MCF 10A (cell line): ENCODE measurements around the gene RRAGA. TPM values are rescaled to one million over a fixed set of nuclear protein-coding genes. Genes with fewer than 3 reads are reported as not detected.

Source experiments
- BruUV-seq: library from RNA; stranded (reverse); fragments of 400-500 nt; replicated peaks from 2 replicates; lab custom pipeline; 2021; lab: Mats Ljungman, UMichigan
- CTCF ChIA-PET: fragments of 300-600 bp; sonication (Branson Sonifier 250); formaldehyde crosslinking; extraction: SDS; loops from one replicate; lab custom pipeline; 2021; ENCODE audit warnings: antibody characterized with exemption, inconsistent platforms; lab: Yijun Ruan, JAX
- POLR2A ChIA-PET: fragments of 300-600, 350-650 bp; sonication (Branson Sonifier 250); formaldehyde crosslinking; extraction: SDS; loops from one replicate; lab custom pipeline; 2020; ENCODE audit warnings: antibody characterized with exemption, inconsistent platforms; lab: Yijun Ruan, JAX
- DNase-seq: peaks from one replicate; pipeline ENCODE4 v3.0.0-alpha.2; 2018; ENCODE audit not compliant: unreplicated experiment
- H3K27ac Mint-ChIP-seq: one replicate; pipeline ENCODE4 v1.8.0; 2022; ENCODE audit warnings: mild to moderate bottlenecking, low read depth, mixed read lengths; ENCODE audit not compliant: unreplicated experiment
- H3K27me3 Mint-ChIP-seq: one replicate; pipeline ENCODE4 v1.8.0; 2022; ENCODE audit warnings: mixed read lengths; ENCODE audit not compliant: insufficient read depth, unreplicated experiment
- H3K36me3 Mint-ChIP-seq: one replicate; pipeline ENCODE4 v1.8.0; 2022; ENCODE audit warnings: mild to moderate bottlenecking, moderate library complexity, mixed read lengths; ENCODE audit not compliant: insufficient read depth, unreplicated experiment
- H3K4me1 Mint-ChIP-seq: one replicate; pipeline ENCODE4 v1.8.0; 2022; ENCODE audit warnings: mixed read lengths; ENCODE audit not compliant: insufficient read depth, unreplicated experiment
- H3K4me3 Mint-ChIP-seq: one replicate; pipeline ENCODE4 v1.8.0; 2022; ENCODE audit warnings: mild to moderate bottlenecking, moderate library complexity, mixed read lengths; ENCODE audit not compliant: unreplicated experiment
- H3K9me3 Mint-ChIP-seq: one replicate; pipeline ENCODE4 v1.8.0; 2022; ENCODE audit warnings: mixed read lengths; ENCODE audit not compliant: unreplicated experiment
- intact Hi-C: fragments of 100-400 bp; cut with micrococcal nuclease; formaldehyde crosslinking; loops from 2 replicates; pipeline ENCODE4 v1.14.1; 2022
- total RNA-seq: library from RNA; stranded (reverse); gene quantifications from 2 replicates; pipeline ENCODE4 v1.2.3, GENCODE V29; 2022
- TF ChIP-seq, protein P1 (sequence below): fragments of 200-600 bp; IDR thresholded peaks from one replicate; pipeline ENCODE4 v1.8.0; 2022; ENCODE audit warnings: antibody characterized with exemption, mild to moderate bottlenecking; ENCODE audit not compliant: unreplicated experiment

Gene RRAGA
- total RNA-seq, 1 experiment from 2014 or later: 44.0 TPM

DNA sequence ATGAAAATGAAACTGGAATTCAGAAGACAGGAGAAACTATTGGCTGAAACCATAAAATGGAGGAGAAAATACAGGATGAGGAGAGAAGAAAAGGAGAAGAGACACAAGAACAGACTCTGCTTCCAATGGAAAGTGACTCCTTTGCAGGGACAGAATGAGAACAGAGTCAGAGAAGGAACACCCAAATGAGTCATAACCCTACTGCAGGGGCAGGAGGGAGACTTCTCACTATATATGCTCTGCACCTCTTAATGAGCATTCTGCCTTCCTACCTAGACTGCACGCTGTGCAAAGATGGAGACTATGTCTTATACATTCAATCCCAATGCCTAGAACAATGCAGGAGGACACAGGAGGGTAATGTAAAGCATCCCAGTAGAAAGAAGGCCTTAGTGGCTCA is 18.3 kb upstream of the RRAGA start:
- intact Hi-C loops: no loop called here
- CTCF ChIA-PET: interaction anchor here (0.7 to 5.5 kb wide), 3 partner anchors 85 to 1220 kb away, joined by 3 to 95 read pairs (median 3); no protein-coding TSS in a partner anchor
- no TSS peak for BruUV-seq
- H3K27me3 Mint-ChIP-seq: no peaks in the 10 kb centered on the region
- H3K9me3 Mint-ChIP-seq: no peaks in the 10 kb centered on the region
- POLR2A ChIA-PET: no interaction called here
- H3K27ac Mint-ChIP-seq: no peak overlapping the region
- no peaks in the 10 kb centered on the region for H3K36me3 Mint-ChIP-seq
- peaks cover 11% of the 10 kb centered on the region for H3K4me1 Mint-ChIP-seq
- DNase-seq: peak; percentile 8
- TF ChIP-seq, protein P1, sequence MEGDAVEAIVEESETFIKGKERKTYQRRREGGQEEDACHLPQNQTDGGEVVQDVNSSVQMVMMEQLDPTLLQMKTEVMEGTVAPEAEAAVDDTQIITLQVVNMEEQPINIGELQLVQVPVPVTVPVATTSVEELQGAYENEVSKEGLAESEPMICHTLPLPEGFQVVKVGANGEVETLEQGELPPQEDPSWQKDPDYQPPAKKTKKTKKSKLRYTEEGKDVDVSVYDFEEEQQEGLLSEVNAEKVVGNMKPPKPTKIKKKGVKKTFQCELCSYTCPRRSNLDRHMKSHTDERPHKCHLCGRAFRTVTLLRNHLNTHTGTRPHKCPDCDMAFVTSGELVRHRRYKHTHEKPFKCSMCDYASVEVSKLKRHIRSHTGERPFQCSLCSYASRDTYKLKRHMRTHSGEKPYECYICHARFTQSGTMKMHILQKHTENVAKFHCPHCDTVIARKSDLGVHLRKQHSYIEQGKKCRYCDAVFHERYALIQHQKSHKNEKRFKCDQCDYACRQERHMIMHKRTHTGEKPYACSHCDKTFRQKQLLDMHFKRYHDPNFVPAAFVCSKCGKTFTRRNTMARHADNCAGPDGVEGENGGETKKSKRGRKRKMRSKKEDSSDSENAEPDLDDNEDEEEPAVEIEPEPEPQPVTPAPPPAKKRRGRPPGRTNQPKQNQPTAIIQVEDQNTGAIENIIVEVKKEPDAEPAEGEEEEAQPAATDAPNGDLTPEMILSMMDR: no peak
- no peak overlapping the region for H3K4me3 Mint-ChIP-seq

DNA sequence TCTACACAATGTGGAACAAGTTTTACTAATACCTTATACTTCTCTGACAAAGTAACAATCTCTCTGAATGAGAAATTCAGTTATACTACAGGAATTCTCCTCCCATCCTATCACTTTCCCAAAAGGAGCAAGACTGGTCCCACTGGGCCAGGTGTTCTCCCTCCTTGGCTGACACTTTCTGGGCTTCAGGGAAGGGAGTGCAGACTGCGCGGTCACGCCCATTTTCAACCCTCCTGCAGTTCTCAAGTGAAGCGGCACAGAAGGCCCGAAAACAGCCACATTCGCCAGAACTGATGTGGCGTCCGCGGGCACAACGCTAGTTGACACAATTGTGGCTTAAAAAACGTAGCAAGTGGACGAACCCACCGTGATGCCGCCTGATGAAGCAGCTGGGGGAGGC is 16.8 kb upstream of the RRAGA start:
- BruUV-seq: no TSS peak
- peaks cover 11% of the 10 kb centered on the region for H3K4me1 Mint-ChIP-seq
- intact Hi-C loops: no loop called here
- TF ChIP-seq, protein P1: no peak
- POLR2A ChIA-PET: no interaction called here
- H3K4me3 Mint-ChIP-seq: no peak overlapping the region
- H3K9me3 Mint-ChIP-seq: no peaks in the 10 kb centered on the region
- DNase-seq: no peak
- no peaks in the 10 kb centered on the region for H3K27me3 Mint-ChIP-seq
- CTCF ChIA-PET: interaction anchor here (0.8 to 1.0 kb wide), 2 partner anchors 10 to 778 kb away, joined by 3 to 4 read pairs; no protein-coding TSS in a partner anchor
- no peak overlapping the region for H3K27ac Mint-ChIP-seq
- no peaks in the 10 kb centered on the region for H3K36me3 Mint-ChIP-seq

- BruUV-seq: no TSS peak
Measured at GRCh38 chr9:19033015-19033414, 16.2 kb upstream of the RRAGA start, which contains the start of gene SAXO1. Gene SAXO1 (minus strand): TSS chr9:19033209. CDS start chr9:19032908, 301 bp downstream.

DNA sequence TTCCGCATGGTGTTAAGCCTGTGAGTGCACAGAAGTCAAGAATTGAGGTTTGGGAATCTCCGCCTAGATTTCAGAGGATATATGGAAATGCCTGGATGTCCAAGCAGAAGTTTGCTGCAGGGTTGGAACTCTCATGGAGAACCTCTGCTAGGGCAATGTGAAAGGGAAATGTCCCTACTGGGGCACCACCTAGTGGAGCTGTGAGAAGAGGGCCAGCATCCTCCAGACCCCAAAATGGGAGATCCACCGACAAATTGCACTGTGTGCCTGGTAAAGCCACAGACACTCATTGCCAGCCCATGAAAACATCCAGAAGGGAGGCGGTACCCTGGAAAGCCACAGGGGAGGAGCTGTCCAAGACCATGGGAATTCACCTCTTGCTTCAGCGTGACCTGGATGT is 12.6 kb upstream of the RRAGA start:
- H3K4me1 Mint-ChIP-seq: no peaks in the 10 kb centered on the region
- H3K36me3 Mint-ChIP-seq: no peaks in the 10 kb centered on the region
- H3K4me3 Mint-ChIP-seq: no peak overlapping the region
- POLR2A ChIA-PET: no interaction called here
- intact Hi-C loops: no loop called here
- BruUV-seq: no TSS peak
- DNase-seq: no peak
- H3K9me3 Mint-ChIP-seq: no peaks in the 10 kb centered on the region
- CTCF ChIA-PET: interaction anchor here (0.6 to 1.1 kb wide), 5 partner anchors 8 to 1355 kb away, joined by 3 to 6 read pairs (median 4); no protein-coding TSS in a partner anchor
- TF ChIP-seq, protein P1: no peak
- no peak overlapping the region for H3K27ac Mint-ChIP-seq
- no peaks in the 10 kb centered on the region for H3K27me3 Mint-ChIP-seq

More at GRCh38 chr9:19033015-19033414, 16.2 kb upstream of the RRAGA start, which contains the start of gene SAXO1:
- Mint-ChIP-seq H3K9me3 (no peaks in the 10 kb centered on the region), H3K4me1 (peaks cover 11% of the 10 kb centered on the region), H3K27ac (no peak within 1 kb of the TSS), H3K4me3 (no peak within 1 kb of the TSS), H3K36me3 (no peaks in the 10 kb centered on the region), H3K27me3 (no peaks in the 10 kb centered on the region)
- intact Hi-C loops: no loop called here
- ChIA-PET POLR2A (no interaction called here), CTCF (interaction anchor here (0.6 to 1.0 kb wide), 3 partner anchors 11 to 575 kb away, joined by 3 to 4 read pairs (median 3); no protein-coding TSS in a partner anchor)
- TF ChIP-seq, protein P1: no peak
- DNase-seq: no peak
